ENCODE results near the gene LIMK2. TPM values are rescaled to one million over a fixed set of nuclear protein-coding genes. Genes with fewer than 3 reads are reported as not detected.

The LIMK2 gene
- total RNA-seq, 1 experiment from 2014 or later: 13.2 TPM

DNA sequence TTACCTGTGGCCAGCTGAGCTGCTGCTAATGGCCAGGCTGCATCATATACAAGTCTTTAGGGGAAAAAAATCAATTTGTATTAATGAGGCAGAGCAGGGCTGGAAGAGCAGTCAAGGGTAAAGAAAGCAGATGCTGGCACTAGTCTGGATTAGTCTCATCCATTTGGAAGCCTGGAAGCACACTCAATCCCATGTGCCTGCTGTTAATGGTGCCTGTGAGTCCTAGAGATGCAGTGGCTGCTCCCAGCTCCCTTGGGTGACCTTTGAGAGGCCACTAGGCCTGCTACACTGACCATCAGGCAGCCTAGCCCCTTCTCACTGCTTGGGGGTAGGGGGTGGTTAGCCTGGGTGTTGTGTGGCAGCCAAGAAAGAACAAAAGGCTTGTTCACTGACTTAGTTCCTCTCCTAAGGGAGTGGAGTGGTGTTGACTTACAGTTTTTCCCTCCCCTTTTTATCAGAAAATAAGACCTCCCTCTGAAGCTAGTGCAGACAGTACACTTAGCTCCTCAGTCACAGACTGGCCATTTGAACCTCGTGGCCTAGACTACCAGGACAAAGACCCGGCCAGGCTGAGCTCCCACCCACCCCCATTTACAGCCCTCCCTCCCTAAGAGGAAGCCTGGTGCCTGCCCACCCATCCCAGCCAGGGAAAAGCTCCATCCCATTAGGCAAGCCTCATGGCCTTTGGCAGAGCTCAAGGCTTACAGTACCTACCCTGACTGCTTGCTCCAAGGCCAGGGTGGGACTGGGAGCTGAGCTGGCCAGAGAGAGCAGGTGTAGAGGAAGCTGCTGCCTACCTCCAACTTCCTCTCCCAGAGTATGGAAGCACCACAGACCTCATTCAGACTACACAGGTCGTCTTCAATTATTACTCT is 72.4 kb downstream of the LIMK2 start:
- Histone ChIP-seq H3K4me3 (ENCODE audit: low read length) (no peak overlapping the region), H3K9ac (ENCODE audit: low read length) (no peak overlapping the region), H3K4me2 (ENCODE audit: low read length) (no peak overlapping the region), H3K4me1 (ENCODE audit: insufficient read depth, low read length) (0 out of 2 replicates have a peak, but pooled peaks cover 3% of the 10 kb centered on the region), H3K27me3 (ENCODE audit: low read length) (no peaks in the 10 kb centered on the region), H4K20me1 (ENCODE audit: low read length) (no peaks in the 10 kb centered on the region), H3K27ac (ENCODE audit: low read length) (no peak overlapping the region), H3K9me2 (replicated peaks; ENCODE audit: low read length) (no peaks in the 10 kb centered on the region), H3F3A (ENCODE audit: low read length, unreplicated experiment) (no peaks in the 10 kb centered on the region), H3K79me2 (ENCODE audit: low read length) (no peaks in the 10 kb centered on the region), H2AFZ (ENCODE audit: low read length) (no peak overlapping the region), H3K36me3 (ENCODE audit: low read depth, low read length) (no peaks in the 10 kb centered on the region), H3K9me3 (ENCODE audit: low read length) (no peaks in the 10 kb centered on the region)
- CTCF ChIA-PET: no interaction called here
- POLR2A ChIA-PET (ENCODE audit: unreplicated experiment): no interaction called here
- ATAC-seq (no peak), DNase-seq (no peak)
- no TSS peak for BruUV-seq (replicated peaks)
- TF ChIP-seq EZH2phosphoT487 (IDR thresholded peaks at IDR 0.05; ENCODE audit: borderline replicate concordance, low read length) (no peak), EZH2 (IDR thresholded peaks at IDR 0.05; ENCODE audit: low read length, unreplicated experiment) (no peak)
- TF ChIP-seq, protein P1, sequence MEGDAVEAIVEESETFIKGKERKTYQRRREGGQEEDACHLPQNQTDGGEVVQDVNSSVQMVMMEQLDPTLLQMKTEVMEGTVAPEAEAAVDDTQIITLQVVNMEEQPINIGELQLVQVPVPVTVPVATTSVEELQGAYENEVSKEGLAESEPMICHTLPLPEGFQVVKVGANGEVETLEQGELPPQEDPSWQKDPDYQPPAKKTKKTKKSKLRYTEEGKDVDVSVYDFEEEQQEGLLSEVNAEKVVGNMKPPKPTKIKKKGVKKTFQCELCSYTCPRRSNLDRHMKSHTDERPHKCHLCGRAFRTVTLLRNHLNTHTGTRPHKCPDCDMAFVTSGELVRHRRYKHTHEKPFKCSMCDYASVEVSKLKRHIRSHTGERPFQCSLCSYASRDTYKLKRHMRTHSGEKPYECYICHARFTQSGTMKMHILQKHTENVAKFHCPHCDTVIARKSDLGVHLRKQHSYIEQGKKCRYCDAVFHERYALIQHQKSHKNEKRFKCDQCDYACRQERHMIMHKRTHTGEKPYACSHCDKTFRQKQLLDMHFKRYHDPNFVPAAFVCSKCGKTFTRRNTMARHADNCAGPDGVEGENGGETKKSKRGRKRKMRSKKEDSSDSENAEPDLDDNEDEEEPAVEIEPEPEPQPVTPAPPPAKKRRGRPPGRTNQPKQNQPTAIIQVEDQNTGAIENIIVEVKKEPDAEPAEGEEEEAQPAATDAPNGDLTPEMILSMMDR (conservative IDR thresholded peaks at IDR 0.05; ENCODE audit: low read depth, low read length): no peak
- intact Hi-C loops (cut with micrococcal nuclease): no loop called here

DNA sequence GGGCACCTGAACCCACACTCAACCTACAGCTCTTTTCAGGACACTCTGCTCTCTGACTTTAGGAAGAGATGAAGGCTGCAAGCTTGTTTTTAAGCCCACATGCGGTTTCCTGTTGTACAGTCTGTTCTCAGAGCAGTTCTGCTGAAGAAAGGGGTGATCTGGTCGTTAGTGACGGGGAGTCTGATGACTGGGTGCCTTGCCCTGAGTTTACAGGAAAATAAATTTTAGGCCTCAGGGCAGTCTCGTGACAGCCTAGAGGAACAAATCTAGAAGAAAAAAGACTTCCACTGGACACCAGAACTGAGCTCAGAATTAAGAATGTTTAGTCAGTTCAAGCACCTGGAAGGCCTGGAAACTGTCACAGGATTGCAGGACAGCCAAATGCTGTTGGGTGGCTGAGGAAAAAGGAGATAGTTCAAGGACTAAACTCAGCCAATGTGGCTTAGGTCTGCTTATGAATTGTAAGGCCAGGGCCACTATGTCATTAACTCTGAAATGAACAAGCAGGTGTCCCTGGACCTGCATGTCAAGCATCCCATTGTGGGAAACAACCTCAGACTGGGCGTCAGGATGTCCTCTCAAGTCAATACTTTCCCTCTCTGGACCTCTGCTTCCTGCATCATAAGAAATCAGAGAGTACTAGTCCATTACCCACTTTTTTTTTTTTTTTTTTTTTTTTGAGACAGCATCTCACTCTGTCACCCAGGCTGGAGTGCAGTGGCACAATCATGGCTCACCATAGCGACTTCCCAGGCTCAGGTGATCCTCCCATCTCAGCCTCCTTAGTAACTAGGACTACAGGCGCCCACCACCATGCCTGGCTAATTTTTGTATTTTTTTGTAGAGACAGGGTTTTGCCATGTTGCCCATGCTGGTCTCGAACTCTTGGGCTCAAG is 74.5 kb downstream of the LIMK2 start:
- intact Hi-C loops (cut with micrococcal nuclease): no loop called here
- Histone ChIP-seq H3K9ac (ENCODE audit: low read length) (no peak overlapping the region), H3K27me3 (ENCODE audit: low read length) (no peaks in the 10 kb centered on the region), H4K20me1 (ENCODE audit: low read length) (no peaks in the 10 kb centered on the region), H3K9me3 (ENCODE audit: low read length) (no peaks in the 10 kb centered on the region), H2AFZ (ENCODE audit: low read length) (no peak overlapping the region), H3K36me3 (ENCODE audit: low read depth, low read length) (no peaks in the 10 kb centered on the region), H3K4me2 (ENCODE audit: low read length) (no peak overlapping the region), H3K27ac (ENCODE audit: low read length) (no peak overlapping the region), H3K4me3 (ENCODE audit: low read length) (no peak overlapping the region), H3F3A (ENCODE audit: low read length, unreplicated experiment) (no peaks in the 10 kb centered on the region), H3K79me2 (ENCODE audit: low read length) (no peaks in the 10 kb centered on the region), H3K4me1 (ENCODE audit: insufficient read depth, low read length) (peaks cover 5% of the 10 kb centered on the region; the same call in 1 of the 2 replicates), H3K9me2 (replicated peaks; ENCODE audit: low read length) (no peaks in the 10 kb centered on the region)
- POLR2A ChIA-PET (ENCODE audit: unreplicated experiment): no interaction called here
- TF ChIP-seq, protein P1 (conservative IDR thresholded peaks at IDR 0.05; ENCODE audit: low read depth, low read length): no peak
- TF ChIP-seq EZH2 (IDR thresholded peaks at IDR 0.05; ENCODE audit: low read length, unreplicated experiment): no peak
- no peak for TF ChIP-seq EZH2phosphoT487 (IDR thresholded peaks at IDR 0.05; ENCODE audit: borderline replicate concordance, low read length)
- ATAC-seq: no peak
- CTCF ChIA-PET: no interaction called here
- no TSS peak for BruUV-seq (replicated peaks)
- no peak for DNase-seq

All from PC-3 (cell line).